Fibroblast of the aortic adventitia (primary cell): ENCODE measurements around the gene LINC00305. TPM values are rescaled to one million over a fixed set of nuclear protein-coding genes. Genes with fewer than 3 reads are reported as not detected.

Experiments used
- DNase-seq: peaks from one replicate; pipeline ENCODE4 v3.0.0-alpha.2; 2010; ENCODE audit warnings: low read depth
- H3K4me3 ChIP-seq: 2 replicates; pipeline ENCODE4 v1.5.1; 2011; ENCODE audit warnings: low read depth, mild to moderate bottlenecking, control low read depth, low read length, moderate library complexity
- total RNA-seq: library from RNA; depleted of rRNA; stranded (reverse); fragments of >200 nt; gene quantifications from 2 replicates; pipeline ENCODE4 v1.2.3, GENCODE V29; 2012; ENCODE audit warnings: low replicate concordance
- TF ChIP-seq, protein P1 (sequence below): IDR thresholded peaks from 2 replicates; pipeline ENCODE4 v1.5.1; 2011; ENCODE audit warnings: mild to moderate bottlenecking, low read length, control low read depth, inconsistent platforms; ENCODE audit not compliant: insufficient read depth

Gene LINC00305
- total RNA-seq, 1 donor = not detected

DNA sequence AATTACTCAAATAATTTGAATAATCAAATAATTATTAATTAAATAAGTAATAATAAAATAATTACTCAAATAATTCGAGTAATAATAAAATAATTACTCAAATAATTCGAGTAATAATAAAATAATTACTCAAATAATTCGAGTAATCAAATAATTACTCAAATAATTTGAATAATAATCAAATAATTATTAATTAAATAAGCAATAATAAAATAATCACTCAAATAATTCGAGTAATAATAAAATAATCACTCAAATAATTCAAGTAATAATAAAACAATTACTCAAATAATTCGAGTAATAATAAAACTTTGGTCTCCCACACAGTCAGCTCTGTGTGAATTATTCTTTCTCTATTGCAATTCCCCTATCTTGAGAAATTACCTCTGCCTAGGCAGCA lies 30.0 kb upstream of the LINC00305 start:
- no peak for DNase-seq
- no peak overlapping the region for H3K4me3 ChIP-seq
- TF ChIP-seq, protein P1, sequence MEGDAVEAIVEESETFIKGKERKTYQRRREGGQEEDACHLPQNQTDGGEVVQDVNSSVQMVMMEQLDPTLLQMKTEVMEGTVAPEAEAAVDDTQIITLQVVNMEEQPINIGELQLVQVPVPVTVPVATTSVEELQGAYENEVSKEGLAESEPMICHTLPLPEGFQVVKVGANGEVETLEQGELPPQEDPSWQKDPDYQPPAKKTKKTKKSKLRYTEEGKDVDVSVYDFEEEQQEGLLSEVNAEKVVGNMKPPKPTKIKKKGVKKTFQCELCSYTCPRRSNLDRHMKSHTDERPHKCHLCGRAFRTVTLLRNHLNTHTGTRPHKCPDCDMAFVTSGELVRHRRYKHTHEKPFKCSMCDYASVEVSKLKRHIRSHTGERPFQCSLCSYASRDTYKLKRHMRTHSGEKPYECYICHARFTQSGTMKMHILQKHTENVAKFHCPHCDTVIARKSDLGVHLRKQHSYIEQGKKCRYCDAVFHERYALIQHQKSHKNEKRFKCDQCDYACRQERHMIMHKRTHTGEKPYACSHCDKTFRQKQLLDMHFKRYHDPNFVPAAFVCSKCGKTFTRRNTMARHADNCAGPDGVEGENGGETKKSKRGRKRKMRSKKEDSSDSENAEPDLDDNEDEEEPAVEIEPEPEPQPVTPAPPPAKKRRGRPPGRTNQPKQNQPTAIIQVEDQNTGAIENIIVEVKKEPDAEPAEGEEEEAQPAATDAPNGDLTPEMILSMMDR = no peak

DNA sequence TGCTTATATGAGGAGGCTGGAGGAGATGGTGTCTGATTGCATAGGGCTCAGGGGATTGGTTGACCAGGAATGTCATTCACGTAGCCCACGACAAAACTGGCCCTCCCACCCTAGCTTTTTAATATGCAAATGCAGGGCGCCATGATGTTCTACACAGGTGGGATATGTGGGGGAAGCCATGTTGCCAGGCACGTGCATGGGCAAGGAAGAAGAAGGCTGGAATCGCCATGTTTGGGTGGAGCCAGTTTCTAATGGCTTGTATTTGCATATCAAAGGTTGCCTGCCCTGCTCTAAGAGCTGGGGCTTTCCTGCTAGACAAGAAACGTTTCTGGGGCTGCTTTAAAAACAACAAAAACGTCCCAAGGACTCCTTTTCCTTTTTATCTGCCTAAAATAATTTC lies 26.5 kb upstream of the LINC00305 start:
- H3K4me3 ChIP-seq = no peak overlapping the region
- TF ChIP-seq, protein P1 = no peak
- no peak for DNase-seq

DNA sequence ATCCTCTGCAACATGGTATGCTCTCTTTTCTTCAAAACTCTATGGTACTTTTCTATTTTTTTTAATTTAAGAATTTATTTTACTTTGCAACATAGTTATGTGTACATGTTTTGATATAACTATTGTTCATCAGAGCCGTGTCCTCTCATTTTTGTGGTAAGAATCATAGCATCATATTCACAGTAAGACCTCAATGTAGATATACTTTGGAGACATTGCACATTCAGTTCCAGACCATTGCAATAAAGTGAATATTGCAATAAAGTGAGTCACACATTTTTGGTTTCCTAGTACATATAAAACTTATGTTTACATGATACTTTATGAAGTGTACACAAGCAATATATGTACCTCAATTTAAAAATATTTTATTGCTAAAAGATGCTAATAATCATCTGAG lies 22.7 kb upstream of the LINC00305 start:
- DNase-seq = no peak
- TF ChIP-seq, protein P1 = no peak
- no peak overlapping the region for H3K4me3 ChIP-seq

DNA sequence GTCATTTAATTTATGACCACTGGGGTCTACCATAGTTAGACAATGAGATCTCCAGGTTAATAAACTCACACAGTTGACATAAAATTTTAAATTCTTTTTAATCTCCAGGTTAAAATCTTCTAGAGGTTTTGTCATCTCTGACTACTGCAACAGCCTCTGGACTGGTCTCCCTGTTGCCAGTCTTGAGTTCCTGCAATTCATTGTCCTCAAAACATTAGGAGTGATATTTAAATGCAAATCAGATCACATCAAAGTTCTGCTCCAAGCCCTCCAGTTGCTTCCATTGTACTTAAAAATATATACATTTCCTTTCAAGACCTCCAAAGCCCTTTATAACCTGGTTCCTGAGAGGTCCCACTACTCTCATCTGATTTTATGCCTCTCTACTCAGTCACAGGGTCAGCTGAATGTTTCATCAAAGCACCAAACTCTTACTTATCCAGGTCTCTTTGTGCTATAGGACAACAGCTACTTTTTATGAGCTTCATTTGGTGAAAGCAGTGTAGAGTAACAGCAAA lies 18.6 kb upstream of the LINC00305 start:
- TF ChIP-seq, protein P1 = no peak
- DNase-seq = no peak
- H3K4me3 ChIP-seq = no peak overlapping the region

DNA sequence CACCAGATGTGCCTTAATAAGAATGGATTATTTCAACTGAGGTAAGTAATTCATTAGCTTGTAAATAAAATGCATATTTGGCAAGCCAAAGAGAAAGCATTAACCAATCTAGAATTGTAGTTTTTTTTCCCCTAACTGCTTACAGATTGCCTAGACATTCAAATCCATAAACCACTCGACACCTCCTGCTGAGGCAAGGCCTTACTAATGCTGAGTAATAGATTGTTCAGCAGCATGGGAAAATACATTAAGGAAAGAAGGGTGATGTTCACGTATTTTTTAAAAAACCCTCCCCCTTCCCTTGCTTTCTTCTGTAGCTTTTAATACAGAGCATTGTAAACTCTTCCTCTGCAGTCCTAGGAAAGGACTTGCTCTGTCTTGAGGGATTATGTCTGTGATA lies 17.0 kb upstream of the LINC00305 start:
- no peak overlapping the region for H3K4me3 ChIP-seq
- no peak for DNase-seq
- TF ChIP-seq, protein P1 = no peak

DNA sequence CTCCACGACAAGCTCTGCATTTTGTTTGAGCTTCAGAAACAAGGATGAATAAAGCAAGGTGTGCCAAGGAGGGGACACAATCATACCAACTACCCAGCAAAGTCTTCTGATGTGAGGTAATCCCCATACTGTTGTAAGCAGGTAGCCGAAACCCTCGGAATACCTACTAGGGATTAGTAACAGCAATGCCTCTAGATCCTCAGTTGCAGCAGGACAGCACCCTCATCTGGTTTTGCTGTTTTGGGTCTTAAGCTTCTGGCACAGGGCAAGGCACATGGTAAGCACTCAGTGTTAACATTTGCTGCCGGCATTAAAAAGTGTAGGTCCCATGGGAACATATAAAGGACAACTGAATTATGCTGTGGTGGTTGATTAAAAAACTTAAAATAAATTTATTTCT lies 16.0 kb upstream of the LINC00305 start:
- DNase-seq = no peak
- no peak overlapping the region for H3K4me3 ChIP-seq
- TF ChIP-seq, protein P1 = no peak

DNA sequence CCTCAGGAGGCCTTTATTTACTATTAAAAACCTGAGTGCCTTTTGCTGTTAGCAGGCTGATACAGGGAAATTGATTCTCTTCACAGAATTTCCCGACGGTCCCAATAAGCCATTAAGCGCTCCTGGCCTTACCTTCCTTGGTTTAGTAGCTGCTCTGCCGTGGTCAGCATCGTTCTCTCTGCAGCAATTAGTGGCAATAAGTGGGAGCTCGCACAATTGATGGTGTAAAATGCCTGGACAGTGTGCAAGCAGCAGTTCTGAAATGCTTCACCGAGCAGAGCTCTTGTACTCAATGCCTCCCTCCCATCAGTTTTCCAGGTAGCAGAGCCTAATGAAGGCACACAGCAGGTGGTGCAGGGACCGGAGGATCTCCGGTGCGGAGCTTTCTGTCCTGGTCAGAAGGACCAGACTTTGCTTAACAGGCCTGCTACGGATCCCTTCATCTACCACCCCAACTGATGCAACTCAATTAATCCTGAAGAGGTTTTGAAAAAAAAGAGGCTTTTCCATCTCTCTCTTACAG lies 1.1 kb upstream of the LINC00305 start:
- TF ChIP-seq, protein P1 = no peak
- no peak overlapping the region for H3K4me3 ChIP-seq
- DNase-seq = no peak
